A673 (cell line): ENCODE data around the gene LMF1.

Experiments used
- CTCF ChIP-seq: fragments of 300-800, 200-600 bp; sonication (generic); conservative IDR thresholded peaks from 2 replicates; pipeline ENCODE4 v1.5.1; 2017; ENCODE audit warnings: low read depth, mild to moderate bottlenecking, antibody characterized with exemption, low read length, moderate library complexity, mixed read lengths
- EZH2 ChIP-seq: fragments of 200-600 bp; sonication (generic); IDR thresholded peaks from 2 replicates; pipeline ENCODE4 v1.6.1; 2017; ENCODE audit warnings: borderline replicate concordance, low read depth, mild to moderate bottlenecking, mixed read lengths, antibody characterized with exemption, low read length; ENCODE audit not compliant: poor library complexity, severe bottlenecking

- TF ChIP-seq EZH2 (no peak), CTCF (no peak)
Observed at GRCh38 chr16:913817-914439, 56.9 kb downstream of the LMF1 start.
